GM19035 (cell line): ENCODE measurements around the gene FRMPD2.
"Not testable (repeated sequence)": the region's sequence is repeated elsewhere in the genome, so short reads cannot be mapped to it uniquely, and the experiment has no call there.

Source experiments
- ATAC-seq: cut with Tn5 transposase; IDR thresholded peaks from one replicate; pipeline ENCODE4 v1.9.1; 2021; ENCODE audit not compliant: unreplicated experiment

The FRMPD2 gene

DNA sequence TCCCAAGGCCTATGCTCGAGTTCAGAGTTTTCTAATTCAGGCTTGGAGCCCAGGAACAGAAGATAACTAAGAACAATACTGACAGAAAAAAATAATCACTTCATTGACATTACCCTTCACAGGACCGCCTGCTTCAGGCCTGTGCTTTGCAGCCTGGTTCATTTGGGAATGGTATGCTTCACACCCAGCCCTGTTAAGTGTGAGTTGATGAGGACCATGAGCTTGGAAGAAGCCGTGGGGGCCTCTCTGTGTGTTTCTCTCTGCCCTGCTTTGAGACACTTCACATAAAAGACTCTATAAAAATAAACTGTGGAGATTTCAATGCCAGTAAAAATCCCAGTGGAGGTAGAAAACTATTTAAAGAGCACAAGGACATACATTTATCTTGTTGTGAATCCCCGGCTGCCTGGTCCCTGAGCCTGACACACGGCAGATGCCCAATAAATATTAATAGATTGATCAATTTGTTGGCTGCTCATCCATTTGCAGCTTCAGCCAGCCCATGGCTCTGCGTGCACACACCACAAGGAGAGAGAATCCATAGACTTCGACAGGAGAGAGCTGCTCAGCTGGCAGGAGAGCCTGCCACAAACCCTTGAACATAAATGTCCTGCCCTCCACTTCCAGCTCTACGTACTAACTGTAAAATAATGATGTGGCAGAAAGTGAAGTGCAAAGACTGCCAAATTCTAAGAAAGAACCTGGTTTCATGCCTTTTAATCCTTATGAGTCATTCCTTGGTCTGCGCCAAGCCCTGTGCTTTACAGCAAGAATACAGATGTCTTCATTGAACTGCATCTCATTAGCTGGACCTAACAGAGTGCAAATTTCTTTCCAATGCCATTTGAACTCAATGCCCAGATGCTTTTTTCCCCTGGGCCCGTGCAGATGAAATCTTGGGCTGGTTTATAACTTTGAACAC lies 130.5 kb downstream of the FRMPD2 start:
- not testable (repeated sequence) for ATAC-seq

DNA sequence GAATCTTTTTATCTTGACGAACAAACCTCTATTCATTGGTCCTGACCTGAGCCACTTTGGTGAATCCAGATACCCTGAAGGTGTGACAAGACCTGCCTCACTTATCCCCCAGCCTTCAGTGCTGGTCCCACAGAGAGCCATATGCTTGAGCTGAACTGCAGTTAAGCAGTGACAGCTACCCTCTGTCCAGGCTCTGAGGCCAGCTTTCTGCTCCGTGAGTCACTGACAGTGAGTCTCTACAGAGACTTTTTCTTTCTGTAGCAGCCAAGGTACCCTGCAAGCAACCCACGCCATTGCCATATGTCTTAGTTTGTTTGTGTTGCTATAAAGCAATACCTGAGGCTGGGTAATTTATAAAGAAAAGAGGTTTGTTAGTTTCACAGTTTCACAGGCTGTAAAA lies 133.5 kb downstream of the FRMPD2 start:
- ATAC-seq = not testable (repeated sequence)

DNA sequence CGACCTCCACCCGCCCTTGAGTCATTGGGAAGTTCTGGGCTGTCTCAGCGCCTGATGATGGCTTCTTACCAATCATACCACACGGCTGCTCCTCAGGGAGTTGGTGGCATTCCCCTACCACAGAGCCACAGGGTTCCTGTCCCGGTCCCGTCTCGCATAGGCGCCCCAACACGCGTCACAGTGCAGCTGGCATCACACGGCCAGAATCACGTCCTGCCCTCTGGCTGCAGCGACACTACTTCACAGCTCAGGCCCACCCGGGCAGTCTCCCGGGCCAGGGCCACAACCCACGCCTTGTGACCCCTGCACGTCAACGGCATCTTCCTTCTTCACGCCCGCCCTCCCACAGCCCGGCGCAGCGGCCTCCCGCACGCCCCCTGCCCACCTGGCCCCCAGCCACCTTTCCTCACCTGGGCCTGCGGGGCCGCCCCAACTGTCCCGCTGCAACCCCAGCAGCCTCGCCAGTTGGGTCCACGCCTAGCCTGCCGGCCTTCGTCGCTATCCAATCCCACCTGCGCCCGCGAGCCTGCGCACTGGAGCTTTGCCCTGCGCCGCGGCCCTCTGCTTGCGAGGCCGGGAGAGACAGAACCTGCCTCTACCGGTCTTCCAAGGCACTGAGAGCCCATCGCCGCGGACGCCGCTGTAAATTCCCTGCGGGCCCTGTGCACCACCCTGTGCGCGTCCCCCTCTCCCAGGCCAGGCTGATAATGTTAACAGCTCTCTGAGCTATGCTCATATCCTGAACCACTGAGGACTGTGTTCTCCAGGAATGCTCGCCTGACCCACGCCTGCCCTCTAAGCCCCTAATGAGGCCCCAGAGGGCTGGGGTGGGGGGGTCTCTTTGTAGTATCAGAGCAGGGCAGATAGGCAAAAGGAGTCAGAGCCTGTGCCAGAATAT lies 134.3 kb downstream of the FRMPD2 start:
- ATAC-seq = not testable (repeated sequence)

DNA sequence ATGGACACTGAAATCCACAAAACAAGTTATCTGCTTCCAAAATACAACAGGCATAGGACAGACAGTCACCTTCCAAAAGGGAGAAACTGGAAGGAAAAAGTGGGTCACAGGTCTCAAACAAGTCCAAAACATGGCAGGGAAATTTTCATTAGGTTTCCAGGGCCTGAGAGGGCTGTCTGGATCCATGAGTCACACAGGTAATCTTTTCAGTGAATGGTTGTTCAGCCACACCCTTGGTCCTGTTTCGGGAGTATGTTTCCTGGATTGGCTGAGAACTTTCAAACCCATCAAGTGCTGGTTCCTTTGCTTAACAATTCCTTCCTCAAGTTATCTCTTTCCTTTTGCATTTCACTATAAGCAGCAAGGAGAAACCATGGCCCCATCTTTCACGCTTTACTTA lies 145.5 kb downstream of the FRMPD2 start:
- ATAC-seq = not testable (repeated sequence)

DNA sequence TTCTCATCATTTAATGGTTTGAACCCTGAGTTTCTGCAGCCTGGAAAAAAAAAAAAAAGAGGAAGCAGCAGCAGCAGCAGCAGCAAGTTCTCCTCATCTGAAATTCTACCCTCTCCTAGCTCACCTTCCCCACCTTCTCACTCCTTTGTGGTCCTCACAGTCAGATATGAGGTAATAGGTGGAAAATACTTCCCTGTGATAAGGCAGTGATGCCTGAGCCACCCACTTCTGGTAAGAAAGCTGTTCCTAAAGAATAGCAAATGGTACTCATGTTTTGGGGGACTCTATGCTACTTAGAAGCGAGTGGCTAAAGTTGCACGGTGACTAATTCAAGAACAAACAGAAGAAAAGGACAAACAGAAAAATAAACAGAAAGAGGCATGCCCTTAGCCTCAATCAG lies 148.2 kb downstream of the FRMPD2 start:
- not testable (repeated sequence) for ATAC-seq

DNA sequence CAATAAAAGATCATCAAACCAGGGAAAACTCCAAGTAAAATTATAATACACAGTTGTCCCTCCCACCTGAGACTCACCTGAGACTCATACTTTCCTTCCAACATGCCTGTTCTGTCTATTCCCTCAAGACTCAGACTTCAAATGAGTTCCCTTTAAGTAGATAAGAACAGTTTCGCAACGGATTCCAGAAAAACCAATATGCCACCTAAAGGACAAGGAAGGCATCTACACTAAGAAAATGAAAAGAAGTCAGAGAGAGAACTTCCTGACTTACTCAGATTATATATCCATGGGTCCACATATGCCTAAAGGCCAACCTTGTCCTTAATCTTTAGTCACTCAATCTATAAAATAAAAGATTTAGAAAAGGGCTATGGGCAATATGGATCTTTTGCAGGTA lies 148.9 kb downstream of the FRMPD2 start:
- ATAC-seq = not testable (repeated sequence)

DNA sequence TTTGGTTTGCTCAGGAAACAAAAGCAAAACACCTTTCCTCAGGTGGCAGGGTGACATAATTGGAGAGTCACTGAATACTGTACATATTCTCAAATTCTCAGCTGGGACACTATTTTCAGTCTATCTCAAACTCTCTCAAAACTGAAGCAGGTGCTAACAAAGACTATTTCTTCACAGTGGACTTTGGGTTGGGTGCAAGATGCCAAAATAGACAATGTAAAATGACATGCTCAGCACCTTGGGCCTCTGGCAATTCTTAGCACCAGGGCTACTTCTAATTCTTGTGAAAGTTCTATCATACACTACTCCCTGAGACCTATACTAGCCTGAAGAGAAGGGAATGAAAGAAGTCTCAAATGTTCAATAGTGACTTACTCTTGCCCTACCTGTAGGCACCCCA lies 151.9 kb downstream of the FRMPD2 start:
- not testable (repeated sequence) for ATAC-seq

DNA sequence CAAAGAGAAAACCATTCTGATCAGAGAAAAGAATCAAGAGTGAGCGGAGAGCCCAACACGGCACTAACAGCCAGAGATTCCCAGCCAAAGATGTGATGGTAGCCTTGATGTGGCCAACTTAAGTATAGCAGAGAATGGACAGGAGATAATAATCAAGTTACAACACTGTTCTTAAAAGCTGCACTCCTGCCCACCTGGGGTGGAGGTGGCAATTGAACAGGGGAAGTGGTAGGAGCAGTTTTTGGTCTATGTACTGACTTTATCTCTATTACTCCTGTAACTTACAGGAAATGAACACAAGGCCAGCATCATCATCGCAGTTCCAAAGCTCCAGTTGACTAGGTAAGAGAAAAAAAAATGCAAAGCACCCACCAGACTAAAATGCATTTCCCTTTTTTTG lies 164.2 kb downstream of the FRMPD2 start:
- not testable (repeated sequence) for ATAC-seq
